GM15510 (cell line): ENCODE results near the gene ABCA3.

Experiments used
- POLR2A ChIP-seq: IDR thresholded peaks from 3 replicates; pipeline ENCODE4 v1.6.1; 2011; ENCODE audit warnings: borderline replicate concordance; ENCODE audit not compliant: insufficient read length; ENCODE audit errors: extremely low read depth

ABCA3 gene

GRCh38 chr16:2243781-2244180 is 96.7 kb downstream of the ABCA3 start:
- TF ChIP-seq POLR2A, result no peak

GRCh38 chr16:2243031-2243528 is 97.4 kb downstream of the ABCA3 start:
- TF ChIP-seq POLR2A, result no peak

GRCh38 chr16:2242598-2242997 is 97.9 kb downstream of the ABCA3 start:
- no peak for TF ChIP-seq POLR2A

- no peak for TF ChIP-seq POLR2A
These were observed 101.5 kb downstream of the ABCA3 start for GRCh38 chr16:2238838-2239675.

- peak; percentile 12 for TF ChIP-seq POLR2A
These were observed 102.2 kb downstream of the ABCA3 start for GRCh38 chr16:2238150-2238837.

GRCh38 chr16:2237493-2238149 is 102.9 kb downstream of the ABCA3 start:
- no peak for TF ChIP-seq POLR2A

- no peak for TF ChIP-seq POLR2A
These were observed 103.4 kb downstream of the ABCA3 start for GRCh38 chr16:2237102-2237482.

- no peak for TF ChIP-seq POLR2A
These were observed 104.0 kb downstream of the ABCA3 start, which contains the start of gene DNASE1L2 for GRCh38 chr16:2236337-2237101. Gene DNASE1L2 (plus strand): TSS chr16:2236444. CDS start chr16:2236817, 373 bp downstream.

- TF ChIP-seq POLR2A, result peak; percentile 11
These were observed 104.7 kb downstream of the ABCA3 start for GRCh38 chr16:2235695-2236336.

GRCh38 chr16:2235234-2235651 is 105.3 kb downstream of the ABCA3 start:
- no peak for TF ChIP-seq POLR2A

GRCh38 chr16:2234813-2235170 is 105.7 kb downstream of the ABCA3 start:
- TF ChIP-seq POLR2A, result no peak

GRCh38 chr16:2233872-2234812 is 106.4 kb downstream of the ABCA3 start:
- no peak for TF ChIP-seq POLR2A
